SJSA1 (cell line): ENCODE data around the gene SLC9A9. TPM values are rescaled to one million over a fixed set of nuclear protein-coding genes. Genes with fewer than 3 reads are reported as not detected.

Experiments used
- DNase-seq, 2 experiments: peaks; one replicate each; pipeline ENCODE4 v3.0.0-alpha.2; 2015 to 2020; ENCODE audit warnings: low spot score in 2 of 2, low read depth in 1 of 2
- H3K27ac ChIP-seq: fragments of 250-450 bp; sonication (Bioruptor Pico); 2 replicates; pipeline ENCODE4 v1.5.1; 2020; ENCODE audit warnings: mild to moderate bottlenecking, moderate library complexity
- H3K27me3 ChIP-seq: fragments of 250-450 bp; sonication (Bioruptor Pico); replicated peaks from 2 replicates; pipeline ENCODE4 v1.5.1; 2020; ENCODE audit warnings: mild to moderate bottlenecking, moderate library complexity
- H3K36me3 ChIP-seq: fragments of 250-450 bp; sonication (Bioruptor Pico); 2 replicates; pipeline ENCODE4 v1.5.1; 2020; ENCODE audit warnings: mild to moderate bottlenecking
- H3K4me1 ChIP-seq: fragments of 250-450 bp; sonication (Bioruptor Pico); replicated peaks from 2 replicates; pipeline ENCODE4 v1.6.1; 2021; ENCODE audit warnings: mild to moderate bottlenecking
- H3K4me3 ChIP-seq: fragments of 250-450 bp; sonication (Bioruptor Pico); 2 replicates; pipeline ENCODE4 v1.5.1; 2020; ENCODE audit warnings: mild to moderate bottlenecking
- H3K9me3 ChIP-seq: fragments of 250-450 bp; sonication (Bioruptor Pico); replicated peaks from 2 replicates; pipeline ENCODE4 v1.5.1; 2020; ENCODE audit warnings: mild to moderate bottlenecking
- total RNA-seq: library from RNA; depleted of rRNA; stranded (reverse); fragments of >200 nt; shearing (Covaris generic); gene quantifications from 2 replicates; pipeline ENCODE4 v1.2.3, GENCODE V29; 2014

Gene SLC9A9
- total RNA-seq, 1 experiment from 2014 or later, result 0.05 TPM

- Histone ChIP-seq H3K27me3 (no peaks in the 10 kb centered on the region), H3K36me3 (no peaks in the 10 kb centered on the region), H3K9me3 (no peaks in the 10 kb centered on the region), H3K4me1 (no peaks in the 10 kb centered on the region), H3K4me3 (no peak overlapping the region), H3K27ac (no peak overlapping the region)
- DNase-seq, result no peak
Measured at GRCh38 chr3:143360244-143360643, 488.0 kb downstream of the SLC9A9 start.

- H3K4me1 ChIP-seq, result no peaks in the 10 kb centered on the region
- H3K9me3 ChIP-seq, result no peaks in the 10 kb centered on the region
- H3K4me3 ChIP-seq, result no peak overlapping the region
- H3K27ac ChIP-seq, result no peak overlapping the region
- no peaks in the 10 kb centered on the region for H3K36me3 ChIP-seq
- no peaks in the 10 kb centered on the region for H3K27me3 ChIP-seq
- no peak for DNase-seq
Measured at GRCh38 chr3:143358793-143359491, 489.3 kb downstream of the SLC9A9 start.

DNA sequence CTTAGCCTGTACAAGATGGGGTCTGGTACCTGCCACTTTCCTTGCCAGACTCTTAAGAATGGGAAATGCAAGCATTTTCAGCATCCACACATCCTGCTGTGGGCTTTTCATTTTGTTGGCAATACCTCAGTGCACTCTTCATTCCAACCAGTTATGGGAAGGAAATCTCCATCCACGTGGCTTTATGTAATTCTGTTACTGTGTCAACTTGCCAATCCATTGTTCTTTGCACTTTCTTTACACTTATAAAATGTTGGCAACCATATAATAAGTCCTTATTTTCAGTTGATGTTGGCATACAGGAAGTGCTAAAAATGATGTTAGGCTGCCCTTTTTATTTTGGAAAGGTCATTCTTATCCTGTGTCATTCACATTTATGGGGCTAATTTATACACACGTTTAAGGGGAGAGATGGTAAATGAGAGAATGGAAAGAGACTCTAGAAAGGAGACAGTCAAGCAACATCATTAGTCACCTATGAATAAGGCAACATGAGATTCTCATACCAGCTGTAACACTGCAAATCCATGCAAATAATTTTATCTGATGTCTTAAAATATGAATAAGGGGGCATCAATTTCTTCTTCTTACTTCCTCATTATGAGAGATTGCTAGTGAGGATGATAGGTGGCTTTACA, 490.0 kb downstream of the SLC9A9 start:
- Histone ChIP-seq H3K9me3 (no peaks in the 10 kb centered on the region), H3K27ac (no peak overlapping the region), H3K36me3 (no peaks in the 10 kb centered on the region), H3K4me3 (no peak overlapping the region), H3K27me3 (no peaks in the 10 kb centered on the region), H3K4me1 (no peaks in the 10 kb centered on the region)
- DNase-seq, result no peak

GRCh38 chr3:143357700-143358099, 490.6 kb downstream of the SLC9A9 start:
- Histone ChIP-seq H3K4me3 (no peak overlapping the region), H3K4me1 (no peaks in the 10 kb centered on the region), H3K9me3 (no peaks in the 10 kb centered on the region), H3K27ac (no peak overlapping the region), H3K36me3 (no peaks in the 10 kb centered on the region), H3K27me3 (no peaks in the 10 kb centered on the region)
- no peak for DNase-seq

DNA sequence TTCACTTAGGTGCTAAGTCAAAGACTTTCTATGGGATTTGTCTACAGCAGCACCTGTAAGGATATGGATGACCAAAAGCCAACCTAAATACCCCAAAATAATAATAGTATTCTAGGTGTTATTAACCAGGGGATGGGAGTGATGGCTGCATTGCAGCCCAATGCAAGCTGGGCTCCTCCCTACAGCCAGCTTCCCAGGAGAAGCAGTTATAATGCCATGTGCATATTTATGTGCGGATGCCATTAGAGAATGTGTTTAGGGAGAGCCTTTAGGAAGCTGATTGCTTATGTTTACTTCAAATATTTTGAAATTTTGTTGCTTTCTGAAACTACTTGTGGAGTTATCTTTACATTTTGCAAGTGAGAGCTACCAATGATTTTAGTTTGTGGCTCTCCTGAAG, 491.4 kb downstream of the SLC9A9 start:
- Histone ChIP-seq H3K4me3 (no peak overlapping the region), H3K27ac (no peak overlapping the region), H3K9me3 (no peaks in the 10 kb centered on the region), H3K36me3 (no peaks in the 10 kb centered on the region), H3K27me3 (no peaks in the 10 kb centered on the region), H3K4me1 (no peaks in the 10 kb centered on the region)
- DNase-seq, result no peak

DNA sequence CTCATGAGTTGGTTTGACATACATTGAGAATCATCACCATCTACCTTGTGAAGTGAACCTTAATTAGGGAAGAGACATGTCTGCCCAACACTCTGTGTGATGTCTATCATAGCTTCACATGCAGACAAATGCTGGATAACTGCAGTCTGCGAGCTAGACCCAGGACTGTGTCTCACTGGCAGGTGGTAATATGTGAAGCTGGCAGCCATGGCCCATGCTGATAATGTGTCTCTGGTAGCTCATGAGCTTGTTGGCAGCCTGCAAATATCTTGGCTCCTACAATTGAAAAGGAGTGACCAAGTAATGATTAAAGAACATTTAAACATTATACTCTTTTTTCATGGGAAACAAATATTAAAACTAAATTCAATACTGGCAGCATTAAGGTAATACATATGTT, 493.9 kb downstream of the SLC9A9 start:
- Histone ChIP-seq H3K36me3 (no peaks in the 10 kb centered on the region), H3K9me3 (no peaks in the 10 kb centered on the region), H3K27ac (no peak overlapping the region), H3K27me3 (no peaks in the 10 kb centered on the region), H3K4me3 (no peak overlapping the region), H3K4me1 (no peaks in the 10 kb centered on the region)
- no peak for DNase-seq

DNA sequence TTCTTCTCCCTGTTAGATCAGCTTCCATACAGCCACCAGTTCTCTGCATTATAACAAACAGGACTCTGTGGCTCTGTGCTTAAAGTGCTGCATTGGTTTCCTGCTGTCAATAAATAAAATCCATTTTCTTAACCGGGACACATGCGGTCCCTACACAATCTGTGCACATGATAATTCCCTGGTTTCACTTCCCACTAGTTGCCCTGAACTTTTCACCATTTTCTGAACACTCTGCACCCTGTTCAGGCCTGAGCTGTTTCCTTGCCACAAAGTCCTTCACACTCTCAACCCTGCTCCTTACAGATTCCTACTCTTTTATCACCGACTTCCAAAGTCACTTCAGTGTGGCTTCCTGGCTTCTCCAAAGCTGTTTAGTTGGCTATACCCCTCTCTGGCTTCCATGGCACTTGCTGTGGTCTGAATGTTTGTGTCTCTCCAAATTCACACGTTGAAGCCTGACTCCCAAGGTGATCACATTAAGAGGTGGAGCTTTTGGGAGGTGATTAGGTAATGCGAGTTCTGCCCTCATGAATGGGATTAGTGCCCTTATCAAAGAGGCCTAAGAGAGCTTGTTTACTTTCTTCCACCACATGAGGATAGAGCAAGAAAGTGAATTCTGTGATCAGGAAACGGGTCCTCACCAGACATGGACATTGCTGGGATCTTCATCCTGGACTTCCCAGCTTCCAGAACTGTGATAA, 495.3 kb downstream of the SLC9A9 start:
- DNase-seq, result no peak
- H3K9me3 ChIP-seq, result no peaks in the 10 kb centered on the region
- no peaks in the 10 kb centered on the region for H3K4me1 ChIP-seq
- H3K27me3 ChIP-seq, result no peaks in the 10 kb centered on the region
- H3K27ac ChIP-seq, result no peak overlapping the region
- no peaks in the 10 kb centered on the region for H3K36me3 ChIP-seq
- H3K4me3 ChIP-seq, result no peak overlapping the region

GRCh38 chr3:143351895-143352608, 496.2 kb downstream of the SLC9A9 start:
- Histone ChIP-seq H3K27ac (no peak overlapping the region), H3K27me3 (no peaks in the 10 kb centered on the region), H3K9me3 (no peaks in the 10 kb centered on the region), H3K36me3 (no peaks in the 10 kb centered on the region), H3K4me1 (no peaks in the 10 kb centered on the region), H3K4me3 (no peak overlapping the region)
- no peak for DNase-seq

DNA sequence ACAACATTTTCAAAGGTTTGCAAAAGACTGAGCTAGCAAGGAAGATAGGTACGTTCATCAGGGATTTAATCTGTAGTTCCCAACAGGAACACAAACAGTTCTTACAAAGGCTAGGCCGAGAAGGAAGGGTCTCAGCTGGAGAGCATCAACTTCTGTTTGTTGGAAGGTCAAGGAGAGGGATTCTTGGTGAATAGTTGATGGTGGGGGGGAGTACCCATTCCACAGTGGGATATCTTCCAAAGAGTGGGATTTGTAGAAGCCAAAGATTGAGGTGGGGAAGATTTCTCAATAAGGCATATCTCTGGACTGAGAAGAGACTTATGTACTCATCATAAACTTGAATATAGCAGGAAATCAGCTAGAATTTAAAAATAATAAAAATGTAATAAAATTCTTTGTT, 496.9 kb downstream of the SLC9A9 start:
- no peak for DNase-seq
- H3K9me3 ChIP-seq, result no peaks in the 10 kb centered on the region
- no peaks in the 10 kb centered on the region for H3K4me1 ChIP-seq
- no peak overlapping the region for H3K4me3 ChIP-seq
- H3K27ac ChIP-seq, result no peak overlapping the region
- no peaks in the 10 kb centered on the region for H3K27me3 ChIP-seq
- H3K36me3 ChIP-seq, result no peaks in the 10 kb centered on the region

DNA sequence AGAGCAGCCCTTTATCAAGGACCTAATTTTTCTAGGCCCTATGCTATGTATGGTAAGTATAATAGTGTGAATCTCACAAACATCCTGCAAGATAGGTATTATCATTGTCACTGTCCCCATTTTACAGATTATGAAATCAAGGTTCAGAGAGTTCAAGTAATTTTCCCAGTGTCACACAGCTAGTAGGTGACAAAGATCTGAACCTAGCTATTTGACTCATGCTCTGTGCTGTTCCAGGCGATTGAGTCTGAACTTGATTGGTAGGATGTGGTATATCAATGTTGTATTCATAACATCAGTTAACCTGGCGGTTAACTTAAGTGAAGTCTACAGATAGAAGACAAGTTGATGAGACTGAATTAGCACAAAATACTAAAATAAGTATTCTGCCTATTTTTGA, 498.8 kb downstream of the SLC9A9 start:
- H3K36me3 ChIP-seq, result no peaks in the 10 kb centered on the region
- H3K27me3 ChIP-seq, result no peaks in the 10 kb centered on the region; the same call in 1 of the 2 replicates
- H3K4me3 ChIP-seq, result no peak overlapping the region
- DNase-seq, result no peak
- H3K9me3 ChIP-seq, result no peaks in the 10 kb centered on the region
- H3K4me1 ChIP-seq, result no peaks in the 10 kb centered on the region
- no peak overlapping the region for H3K27ac ChIP-seq

GRCh38 chr3:143348486-143349327, 499.6 kb downstream of the SLC9A9 start:
- Histone ChIP-seq H3K27ac (no peak overlapping the region), H3K4me1 (no peaks in the 10 kb centered on the region), H3K27me3 (no peaks in the 10 kb centered on the region; the same call in 1 of the 2 replicates), H3K4me3 (no peak overlapping the region), H3K9me3 (no peaks in the 10 kb centered on the region), H3K36me3 (no peaks in the 10 kb centered on the region)
- no peak for DNase-seq

GRCh38 chr3:143344516-143345165, 503.6 kb downstream of the SLC9A9 start:
- no peak for DNase-seq
- no peak overlapping the region for H3K27ac ChIP-seq
- no peaks in the 10 kb centered on the region for H3K36me3 ChIP-seq
- H3K27me3 ChIP-seq, result no peaks in the 10 kb centered on the region; the same call in 1 of the 2 replicates
- no peaks in the 10 kb centered on the region for H3K4me1 ChIP-seq
- no peak overlapping the region for H3K4me3 ChIP-seq
- no peaks in the 10 kb centered on the region for H3K9me3 ChIP-seq

DNA sequence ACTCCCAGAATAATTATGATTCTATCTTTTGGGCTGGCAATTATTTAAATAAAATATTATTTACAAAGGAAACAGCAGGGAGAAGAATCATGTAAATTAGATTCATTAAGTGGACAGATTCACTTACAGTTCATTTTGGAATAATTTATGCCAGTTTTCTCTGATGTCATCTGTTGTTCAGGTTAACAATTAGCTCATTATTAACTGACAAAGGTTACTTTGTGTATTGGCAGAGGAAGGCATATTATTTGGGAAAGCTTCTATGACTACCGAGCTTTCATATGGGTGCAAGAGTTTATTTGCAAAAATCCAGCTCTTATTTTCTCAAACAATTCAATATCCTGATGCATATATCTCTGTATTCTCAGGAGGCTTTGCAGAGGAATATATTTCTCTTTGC, 504.3 kb downstream of the SLC9A9 start:
- no peak overlapping the region for H3K4me3 ChIP-seq
- no peaks in the 10 kb centered on the region for H3K36me3 ChIP-seq
- no peaks in the 10 kb centered on the region for H3K9me3 ChIP-seq
- DNase-seq, result no peak
- no peaks in the 10 kb centered on the region for H3K4me1 ChIP-seq
- no peak overlapping the region for H3K27ac ChIP-seq
- no peaks in the 10 kb centered on the region; the same call in 1 of the 2 replicates for H3K27me3 ChIP-seq
